UCSD-AML1 (cell line): ENCODE data around the gene INO80C.

Source experiments
- DNase-seq: peaks from one replicate; lab custom pipeline; 2025; ENCODE audit not compliant: unreplicated experiment; lab: John Stamatoyannopoulos, UW

The INO80C gene, protein sequence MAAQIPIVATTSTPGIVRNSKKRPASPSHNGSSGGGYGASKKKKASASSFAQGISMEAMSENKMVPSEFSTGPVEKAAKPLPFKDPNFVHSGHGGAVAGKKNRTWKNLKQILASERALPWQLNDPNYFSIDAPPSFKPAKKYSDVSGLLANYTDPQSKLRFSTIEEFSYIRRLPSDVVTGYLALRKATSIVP

DNA sequence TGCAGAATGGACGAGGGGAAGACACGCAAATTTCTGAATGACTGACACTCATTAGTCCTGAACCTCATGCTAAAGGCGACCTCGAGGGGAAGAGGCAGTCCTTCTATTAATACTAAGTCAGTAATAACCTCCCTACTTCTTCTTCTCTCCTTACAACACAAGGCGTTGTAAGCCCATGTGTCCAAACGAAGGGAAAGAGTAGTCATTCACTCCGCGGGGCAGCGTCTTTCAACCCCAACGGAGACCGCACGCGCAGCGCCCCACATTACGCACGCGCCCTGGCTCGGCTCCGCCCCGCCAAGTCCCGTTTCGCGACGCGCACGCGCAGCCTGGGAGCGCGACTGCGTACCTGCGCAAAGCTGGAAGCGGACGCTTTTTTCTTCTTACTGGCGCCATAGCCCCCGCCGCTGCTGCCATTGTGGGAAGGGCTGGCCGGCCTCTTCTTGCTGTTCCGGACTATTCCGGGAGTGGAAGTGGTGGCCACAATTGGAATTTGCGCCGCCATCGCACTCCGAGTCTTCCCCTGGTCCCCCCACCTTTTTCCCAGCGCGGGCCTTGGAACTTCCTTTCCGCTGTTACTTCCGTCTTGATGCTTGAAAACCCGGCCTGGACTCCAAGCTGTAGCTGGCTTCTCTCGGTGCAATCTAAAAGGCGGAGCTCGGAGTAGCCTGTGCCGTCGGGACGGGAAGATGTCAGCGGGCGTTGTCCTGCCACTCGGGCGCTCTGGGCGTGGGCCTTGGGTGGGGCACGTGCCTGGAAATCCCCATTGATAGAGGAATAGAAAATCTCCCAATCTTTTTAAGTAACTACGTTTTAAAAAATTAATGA lies at the start of gene INO80C:
TSS of gene INO80C (minus strand) at position 591 of the 828 bp plus-strand sequence. CDS start at position 505, 86 bp downstream.
- peak; percentile 97 for DNase-seq

DNA sequence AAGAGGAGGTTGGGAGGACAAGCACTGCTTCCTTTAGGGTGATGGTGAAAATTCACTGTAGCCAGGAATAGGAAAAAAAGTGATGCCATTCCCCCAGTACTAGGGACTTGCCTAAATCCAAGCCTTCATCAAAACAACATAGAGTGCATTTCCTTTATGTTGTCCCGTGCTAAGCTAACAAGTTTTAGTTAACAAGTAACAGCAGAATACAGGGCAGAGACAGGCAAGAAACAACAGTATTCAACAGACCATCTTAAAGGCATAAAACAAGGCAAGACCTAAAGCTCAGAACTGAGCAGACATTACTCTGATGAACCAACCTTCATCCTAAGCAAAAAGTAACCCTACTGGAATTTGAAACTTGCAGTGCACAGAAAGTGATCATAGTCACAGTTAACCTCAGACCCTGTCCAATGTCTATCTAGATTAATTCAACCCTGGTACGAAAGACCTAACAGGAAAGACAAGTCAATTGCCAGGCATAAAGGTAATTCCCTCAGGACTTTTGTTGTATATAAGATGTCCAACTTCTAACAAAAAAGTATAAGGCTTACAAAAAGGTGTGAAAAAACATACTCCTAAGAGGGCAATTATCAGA lies 49.3 kb upstream of the INO80C start:
- DNase-seq, result no peak

DNA sequence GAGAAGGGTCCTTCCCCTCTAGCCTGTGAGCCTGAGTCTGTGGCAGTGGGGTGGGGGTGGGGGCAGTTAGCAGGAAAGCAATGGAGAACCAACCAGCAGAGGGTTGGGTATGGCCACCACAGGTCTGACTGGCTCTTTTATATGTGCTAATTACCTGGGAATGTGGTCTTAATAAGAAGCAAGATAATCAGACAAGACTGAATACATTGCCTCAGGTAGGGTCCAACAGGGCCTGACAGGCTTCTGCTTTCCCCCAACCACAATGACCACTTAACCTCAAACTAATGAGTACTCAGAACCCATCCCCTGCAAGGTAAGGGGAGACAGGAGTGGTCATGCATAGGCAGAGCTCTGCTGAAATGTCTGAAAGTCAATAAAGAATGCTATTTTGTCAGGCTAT lies 44.6 kb upstream of the INO80C start:
- no peak for DNase-seq

DNA sequence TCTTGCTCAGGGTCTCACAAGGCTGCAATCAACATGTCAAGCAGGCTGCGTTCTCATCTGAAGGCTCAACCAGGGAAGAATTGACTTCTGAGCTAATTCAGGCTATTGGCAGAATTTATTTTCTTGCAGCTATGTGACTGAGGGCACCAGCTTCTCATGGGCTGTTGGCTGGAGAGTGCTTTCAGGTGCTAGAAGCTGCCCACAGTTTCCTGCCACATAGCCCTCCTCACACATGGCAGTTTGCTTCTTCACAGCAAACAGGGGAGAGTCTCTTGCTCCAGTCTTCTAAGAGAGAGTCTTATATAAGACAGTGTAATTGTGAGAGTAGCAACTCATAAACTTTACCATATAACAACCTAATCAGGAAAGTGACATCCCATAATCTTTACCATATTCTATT lies 37.5 kb upstream of the INO80C start:
- DNase-seq, result no peak

DNA sequence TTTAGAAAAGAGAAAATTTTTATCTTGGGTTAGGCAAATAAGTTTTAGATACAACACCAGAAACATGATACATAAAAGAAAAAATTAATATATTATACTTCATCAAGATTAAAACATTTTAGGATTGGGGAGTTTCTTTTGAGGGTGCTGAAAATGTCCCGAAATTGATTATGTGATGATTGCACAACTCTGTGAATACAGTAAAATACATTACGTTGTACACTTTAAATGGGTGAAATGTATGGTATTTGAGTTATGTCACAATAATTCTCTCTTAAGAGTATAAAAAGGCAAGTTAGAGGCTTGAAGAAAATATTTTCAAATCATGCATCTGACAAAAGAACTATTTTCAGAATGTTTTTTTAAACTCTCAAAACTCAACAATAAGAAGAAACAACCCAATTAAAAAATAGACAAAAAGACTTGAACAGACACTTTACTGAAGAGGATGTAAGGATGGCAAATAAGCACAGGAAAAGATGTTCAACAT lies 36.2 kb upstream of the INO80C start:
- no peak for DNase-seq

DNA sequence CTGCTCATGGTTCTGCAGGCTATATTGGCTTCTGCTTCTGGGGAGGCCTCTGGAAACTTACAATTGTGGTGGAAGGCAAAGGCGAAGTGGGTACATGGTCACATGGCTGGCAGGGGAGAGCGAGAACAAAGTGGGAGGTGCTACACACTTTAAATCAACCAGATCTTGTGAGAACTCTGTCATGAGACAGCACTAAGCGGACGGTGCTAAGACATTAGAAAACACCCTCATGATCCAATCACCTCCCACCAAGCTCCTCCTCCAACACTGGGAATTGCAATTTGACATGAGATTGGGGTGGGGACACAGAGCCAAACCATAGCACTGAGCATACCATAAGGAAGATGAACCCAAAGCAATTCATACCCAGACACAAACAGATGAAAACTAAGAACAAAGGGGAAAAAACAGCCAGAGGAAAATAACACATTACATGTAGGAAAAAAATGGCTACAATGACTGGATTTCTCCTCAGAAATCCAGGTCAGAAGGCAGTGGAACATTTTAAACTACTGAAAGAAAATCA lies 31.1 kb upstream of the INO80C start:
- no peak for DNase-seq

DNA sequence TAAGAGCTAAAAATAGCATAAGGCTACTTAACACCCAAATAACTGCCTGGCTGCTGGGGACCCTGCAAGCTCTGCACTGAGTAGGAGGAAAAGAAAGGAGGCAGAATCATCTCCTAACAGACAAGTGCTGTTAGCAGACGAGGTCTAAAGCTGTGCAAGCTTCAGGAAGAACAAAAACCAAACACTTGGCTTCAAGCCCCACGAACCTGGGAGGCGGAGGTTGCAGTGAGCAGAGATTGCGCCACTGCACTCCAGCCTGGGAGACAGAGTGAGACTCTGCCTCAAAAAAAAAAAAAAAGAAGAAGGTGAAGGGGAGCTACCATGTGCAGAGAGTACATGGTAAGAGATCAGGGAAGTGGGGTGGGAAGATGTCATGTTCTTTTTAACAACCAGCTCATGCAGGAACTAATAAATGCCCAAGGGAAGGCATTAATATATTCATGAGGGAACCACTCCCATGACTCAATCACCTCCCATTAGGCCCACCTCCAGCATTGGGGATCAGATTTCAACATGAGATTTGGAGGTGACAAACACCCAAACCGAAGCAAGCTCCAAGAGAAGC lies 28.8 kb upstream of the INO80C start:
- no peak for DNase-seq

DNA sequence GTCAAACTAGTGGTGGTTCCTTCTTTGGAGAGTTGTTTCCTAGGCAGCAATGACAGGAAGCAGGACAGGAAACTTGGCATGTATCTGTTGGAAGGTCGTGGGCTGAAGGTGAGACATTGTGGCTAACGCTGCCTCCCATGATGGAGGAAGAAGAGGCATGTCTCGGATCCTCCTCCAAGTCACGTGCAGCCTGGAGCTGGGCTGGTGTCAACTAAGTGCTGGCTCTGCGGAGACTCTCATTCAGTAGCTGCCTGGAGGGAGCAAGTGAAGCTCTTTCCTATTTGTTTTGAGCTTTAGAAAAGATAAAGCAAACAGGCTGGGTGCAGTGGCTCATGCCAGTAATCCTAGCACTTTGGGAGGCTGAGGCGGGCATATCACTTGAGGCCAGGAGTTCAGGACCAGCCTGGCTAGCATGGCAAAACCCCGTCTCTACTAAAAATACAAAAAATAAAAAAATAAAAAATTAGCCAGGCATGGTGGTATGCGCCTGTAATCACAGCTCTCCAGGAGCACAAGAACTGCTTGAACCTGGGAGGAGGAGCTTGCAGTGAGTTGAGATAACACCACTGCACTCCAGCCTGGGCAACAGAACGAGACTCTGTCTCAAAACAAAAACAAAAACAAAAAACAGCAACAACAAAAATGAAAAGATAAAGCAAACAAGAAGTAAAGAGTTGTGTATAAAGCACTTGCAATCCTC lies 28.2 kb upstream of the INO80C start:
- DNase-seq, result peak; percentile 44

DNA sequence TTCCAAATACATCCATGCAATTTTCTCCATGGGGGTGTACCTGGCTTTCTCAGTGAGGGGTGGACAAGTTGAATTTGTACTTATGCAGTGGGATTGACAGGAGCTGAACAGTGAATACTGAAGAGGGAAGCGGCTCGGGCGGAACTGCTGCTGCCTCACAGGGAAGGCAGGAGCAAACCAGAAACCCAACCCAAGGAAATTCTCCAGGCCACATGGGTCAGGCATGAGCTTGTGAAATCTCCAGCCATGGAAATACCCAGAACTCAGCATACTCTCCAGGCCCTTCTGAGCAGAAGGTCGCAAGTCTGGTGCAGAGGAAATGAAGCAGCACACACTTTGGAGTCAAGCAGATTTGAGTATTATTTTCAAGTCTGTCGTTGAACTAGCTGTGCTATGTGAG lies 26.5 kb upstream of the INO80C start:
- DNase-seq, result peak; percentile 54

DNA sequence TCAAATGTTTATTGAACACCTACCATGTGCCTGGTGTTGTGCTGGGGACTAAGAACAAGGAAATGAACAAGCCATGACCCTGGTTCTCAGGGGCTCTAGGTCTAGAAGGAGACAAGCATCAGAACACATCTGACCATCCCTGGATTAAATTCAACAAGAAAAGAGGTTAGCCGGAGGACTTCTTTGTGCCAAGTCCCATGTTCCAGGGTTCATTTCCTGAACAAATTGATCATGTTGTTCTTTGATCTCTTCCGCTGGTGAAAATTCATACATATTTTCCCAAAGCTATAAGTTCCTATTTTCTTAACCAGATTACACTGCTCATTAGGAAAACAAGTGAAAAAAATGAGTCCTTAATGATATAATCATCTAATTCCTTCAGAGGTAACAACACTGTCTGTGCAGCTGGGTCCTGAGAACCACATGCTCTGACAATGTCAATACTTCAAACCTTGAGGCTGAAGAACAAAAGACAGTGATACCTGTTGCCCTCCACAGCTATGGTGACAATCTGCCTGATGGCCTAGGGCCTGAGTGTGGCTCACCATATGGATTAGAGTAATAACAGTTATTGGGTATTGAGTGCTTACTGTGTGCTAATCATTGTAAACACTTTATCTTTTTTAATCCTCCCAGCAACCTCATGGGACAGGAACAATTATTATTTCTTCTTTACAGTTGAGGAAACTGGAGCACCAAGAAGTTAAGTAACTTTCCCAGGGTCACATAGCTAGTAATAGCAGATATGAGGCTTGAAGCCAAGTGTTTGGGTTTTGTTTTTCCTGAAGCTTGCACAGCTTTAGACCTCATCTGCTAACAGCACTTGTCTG lies 24.6 kb upstream of the INO80C start:
- no peak for DNase-seq

DNA sequence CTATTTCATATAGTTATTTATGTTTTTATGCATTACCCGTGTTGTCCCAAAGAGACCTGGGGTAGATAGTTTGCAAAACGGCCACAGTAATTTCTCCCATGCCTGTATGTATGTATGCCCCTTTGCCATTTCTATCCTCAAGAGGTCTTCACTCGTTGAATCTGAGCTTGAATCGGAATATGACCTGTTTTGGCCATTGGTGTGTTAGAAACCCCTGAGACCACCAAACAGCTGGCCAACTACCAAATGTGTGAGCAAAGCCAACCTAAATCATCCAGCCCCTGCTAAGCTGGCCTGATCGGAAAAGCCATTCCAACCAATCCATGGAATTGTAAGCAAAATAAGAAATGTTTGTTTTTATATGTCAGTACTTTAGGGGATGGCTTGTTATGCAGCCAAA lies 23.4 kb upstream of the INO80C start:
- no peak for DNase-seq

DNA sequence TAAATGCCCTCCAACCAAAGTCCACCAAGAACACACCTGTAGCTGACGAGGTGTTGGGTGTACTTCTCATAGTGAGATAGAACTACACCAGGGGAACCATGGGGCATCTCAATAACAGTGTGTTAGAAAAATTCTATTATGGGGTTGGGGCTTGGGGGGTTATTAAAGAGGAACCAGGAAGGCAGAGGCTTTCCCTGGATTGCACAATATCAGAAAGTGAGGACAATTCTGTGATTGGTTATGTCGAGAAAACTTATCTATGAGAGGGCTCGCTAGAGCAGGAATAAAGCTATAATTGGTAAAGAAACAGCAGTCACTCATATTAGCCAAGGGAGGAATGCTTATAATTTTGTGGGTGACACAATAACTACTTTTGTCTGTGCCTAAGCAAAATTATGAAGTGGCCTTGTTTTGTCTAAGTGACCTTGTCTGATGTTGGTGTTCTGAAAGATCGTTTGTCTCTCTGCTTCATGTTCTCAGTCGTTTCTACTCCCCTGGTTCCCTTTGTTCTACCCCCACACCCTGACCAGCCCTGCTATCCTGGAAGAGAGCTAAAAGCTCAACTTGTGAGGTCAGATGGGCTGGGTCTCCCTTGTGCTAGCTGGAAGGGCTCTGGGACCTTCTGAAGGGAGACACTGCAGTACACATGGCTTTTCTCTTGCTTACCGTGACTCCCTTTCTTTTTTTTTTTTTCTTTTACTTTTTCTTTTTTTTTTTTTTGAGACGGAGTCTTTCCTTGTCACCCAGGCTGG lies 21.6 kb upstream of the INO80C start:
- no peak for DNase-seq

DNA sequence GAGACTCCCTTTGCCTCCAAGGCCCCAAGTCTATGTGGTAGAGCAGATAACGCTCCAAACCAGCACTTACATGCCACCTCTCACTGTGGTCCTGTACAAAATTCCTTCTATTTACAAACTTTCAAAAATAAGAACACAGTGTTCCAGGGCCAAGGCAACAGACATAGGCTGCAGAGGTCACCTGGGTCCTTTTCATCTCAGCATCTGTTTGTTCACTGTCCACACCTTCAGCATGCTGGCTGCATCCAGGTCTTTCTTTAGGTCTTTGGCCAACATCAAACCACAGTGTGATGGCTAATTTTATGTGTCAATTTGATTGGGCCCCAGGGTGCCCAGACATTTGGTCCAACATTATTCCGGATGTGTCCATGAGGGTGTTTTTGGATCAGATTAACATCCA lies 20.0 kb upstream of the INO80C start:
- DNase-seq, result no peak

DNA sequence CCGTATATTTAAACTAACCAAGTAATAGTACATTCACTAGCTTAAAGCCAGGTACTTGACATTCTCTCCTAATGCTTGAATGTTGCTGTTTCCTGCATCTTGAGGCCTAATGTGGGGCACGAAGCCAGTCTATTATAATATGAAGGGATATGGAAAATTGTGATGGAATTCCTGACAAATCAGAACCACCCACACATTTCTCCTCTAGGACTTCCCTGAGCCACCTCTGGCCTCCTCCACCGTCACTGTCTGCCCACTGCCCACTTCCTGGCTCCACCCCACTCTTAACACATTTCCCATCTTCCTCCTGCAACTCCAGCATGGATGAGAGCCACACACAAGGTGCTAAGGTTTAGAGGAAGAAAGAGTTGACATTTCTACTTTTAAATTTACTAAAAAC lies 19.0 kb upstream of the INO80C start:
- DNase-seq, result no peak

DNA sequence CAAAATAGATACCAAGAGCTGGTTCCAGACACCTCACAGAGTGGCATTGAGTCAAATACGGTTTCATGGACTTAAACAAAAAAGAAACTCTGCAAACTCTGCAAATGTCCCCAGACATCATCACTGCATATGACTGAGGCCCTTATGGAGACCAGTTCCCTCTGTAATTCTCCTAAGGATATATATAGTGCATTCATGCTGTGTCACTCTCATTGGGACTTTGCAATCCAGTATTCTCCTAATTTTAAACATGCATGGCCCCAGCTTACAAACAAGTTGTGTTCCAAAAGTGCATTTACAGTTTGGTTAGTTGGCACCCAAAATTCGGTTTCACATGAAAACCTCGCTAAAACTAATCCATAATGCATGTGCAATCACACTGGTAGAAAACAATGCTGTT lies 18.6 kb upstream of the INO80C start:
- DNase-seq, result no peak

DNA sequence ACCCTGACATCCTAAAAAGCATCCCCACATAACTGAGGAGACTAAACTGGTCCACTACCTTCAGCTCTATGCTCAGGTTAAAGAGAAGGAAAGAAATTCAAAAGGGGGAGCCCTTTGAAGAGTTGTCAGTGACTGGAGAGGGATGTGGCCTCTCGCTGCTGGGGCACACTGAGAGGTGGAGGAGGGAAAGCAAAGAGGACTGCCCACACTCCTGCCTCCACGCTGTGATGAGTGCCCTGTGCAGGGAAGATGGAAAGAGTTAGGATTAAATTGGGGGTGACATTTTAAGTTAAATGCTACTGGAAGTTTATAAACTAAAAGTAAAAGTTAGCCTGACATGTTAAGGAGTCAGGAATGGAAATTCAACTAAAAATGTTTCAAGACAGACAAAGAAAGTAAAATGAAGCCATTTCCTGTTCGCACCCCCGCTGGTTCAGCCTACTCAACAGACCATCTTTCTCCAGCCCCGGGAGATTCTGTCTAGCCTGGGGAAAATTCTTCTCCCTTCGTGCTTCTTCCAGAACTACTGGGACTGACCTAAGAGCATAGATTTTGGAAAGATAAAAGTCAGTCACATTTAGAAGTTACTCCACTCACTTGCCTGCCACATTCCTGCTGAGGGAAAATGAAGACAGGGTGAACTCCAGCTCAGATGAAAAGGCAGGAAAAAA lies 17.8 kb upstream of the INO80C start:
- DNase-seq, result no peak

DNA sequence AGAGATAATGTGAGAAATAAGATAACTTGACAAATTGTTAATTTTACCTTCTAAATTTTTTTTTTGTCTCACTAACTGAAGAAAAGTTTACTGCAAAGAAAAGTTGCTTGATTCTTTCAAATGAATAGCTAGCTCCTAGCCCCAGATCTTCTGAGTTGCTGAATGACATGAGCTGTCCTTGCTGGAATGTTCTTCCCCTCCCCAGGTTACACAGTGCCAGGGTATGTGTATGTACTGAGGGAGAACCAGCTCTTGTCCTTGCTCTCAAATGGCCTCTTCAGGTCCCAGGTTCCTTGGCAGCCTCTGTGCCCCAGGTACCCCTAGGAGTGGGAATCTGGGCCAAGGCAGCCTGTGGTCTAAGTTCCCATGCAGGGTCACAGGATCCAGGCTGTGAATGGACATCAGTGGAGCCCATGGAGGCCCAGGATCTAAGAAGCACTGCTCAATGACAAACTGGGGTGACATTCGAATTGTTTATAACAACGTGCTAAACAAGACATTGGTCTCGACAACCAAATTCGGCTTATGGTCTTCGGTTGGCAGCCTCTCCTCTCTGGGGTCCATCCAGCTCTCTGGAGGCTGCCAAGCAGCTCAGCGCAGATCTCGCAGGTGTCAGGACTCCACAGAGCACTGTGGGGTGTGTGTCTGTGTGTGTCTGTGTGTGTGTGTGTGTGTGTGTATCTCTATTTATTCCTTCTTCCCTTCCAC lies 17.1 kb upstream of the INO80C start:
- DNase-seq, result no peak

DNA sequence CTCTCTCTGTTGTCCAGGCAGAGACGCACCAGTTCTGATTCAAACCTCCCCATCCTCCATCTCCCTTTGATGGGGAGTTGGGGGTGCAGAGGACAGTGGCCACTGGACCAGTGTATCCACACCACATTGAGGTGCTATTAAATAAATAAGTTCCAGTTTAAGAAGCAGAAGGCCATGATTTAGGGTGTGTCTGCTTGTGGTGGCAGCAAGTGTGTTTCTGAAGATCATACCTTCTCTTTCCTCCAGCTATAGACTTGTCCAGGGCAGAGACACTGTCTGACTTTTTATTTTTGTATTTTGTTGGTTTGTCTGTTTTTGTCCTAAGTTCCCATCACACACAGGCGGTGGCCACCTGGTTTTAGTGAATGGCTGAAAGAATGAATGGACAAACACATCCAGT lies 16.5 kb upstream of the INO80C start:
- DNase-seq, result no peak
